Activated naive CD4-positive, alpha-beta T cell treated with anti-CD3 and anti-CD28 coated beads, Interleukin-2, amount 10 ng/mL, durations not matched to agents 7 days and 5 days (primary cell): Measurements from ENCODE around the gene PRKACB.
"Not testable (repeated sequence)": the region's sequence is repeated elsewhere in the genome, so short reads cannot be mapped to it uniquely, and the experiment has no call there.

Source experiments
- CTCF ChIA-PET: fragments of 350-600 bp; sonication (Branson Sonifier 250); formaldehyde crosslinking; loops from one replicate; lab custom pipeline; 2021; ENCODE audit warnings: antibody characterized with exemption; lab: Charles Lee
- DNase-seq: peaks from one replicate; pipeline ENCODE4 v3.0.0-alpha.2; 2020
- H3K27ac Mint-ChIP-seq: one replicate; pipeline ENCODE4 v1.8.0; 2021; ENCODE audit warnings: mild to moderate bottlenecking, moderate library complexity, mixed read lengths
- H3K27me3 Mint-ChIP-seq: one replicate; pipeline ENCODE4 v1.8.0; 2021; ENCODE audit warnings: mild to moderate bottlenecking, mixed read lengths
- H3K36me3 Mint-ChIP-seq: one replicate; pipeline ENCODE4 v1.8.0; 2021; ENCODE audit warnings: mixed read lengths
- H3K4me1 Mint-ChIP-seq: one replicate; pipeline ENCODE4 v1.8.0; 2021; ENCODE audit warnings: mixed read lengths
- H3K4me3 Mint-ChIP-seq: one replicate; pipeline ENCODE4 v1.8.0; 2021; ENCODE audit warnings: mild to moderate bottlenecking, moderate library complexity, mixed read lengths
- H3K9me3 Mint-ChIP-seq: one replicate; pipeline ENCODE4 v1.8.0; 2021; ENCODE audit warnings: mixed read lengths

The PRKACB gene

GRCh38 chr1:84277343-84278059, 133.4 kb downstream of the PRKACB start:
- Mint-ChIP-seq H3K27me3 (no peaks in the 10 kb centered on the region), H3K4me1 (no peaks in the 10 kb centered on the region), H3K27ac (no peak overlapping the region), H3K4me3 (no peak overlapping the region), H3K9me3 (no peaks in the 10 kb centered on the region), H3K36me3 (no peaks in the 10 kb centered on the region)
- CTCF ChIA-PET, result no interaction called here
- DNase-seq, result no peak

DNA sequence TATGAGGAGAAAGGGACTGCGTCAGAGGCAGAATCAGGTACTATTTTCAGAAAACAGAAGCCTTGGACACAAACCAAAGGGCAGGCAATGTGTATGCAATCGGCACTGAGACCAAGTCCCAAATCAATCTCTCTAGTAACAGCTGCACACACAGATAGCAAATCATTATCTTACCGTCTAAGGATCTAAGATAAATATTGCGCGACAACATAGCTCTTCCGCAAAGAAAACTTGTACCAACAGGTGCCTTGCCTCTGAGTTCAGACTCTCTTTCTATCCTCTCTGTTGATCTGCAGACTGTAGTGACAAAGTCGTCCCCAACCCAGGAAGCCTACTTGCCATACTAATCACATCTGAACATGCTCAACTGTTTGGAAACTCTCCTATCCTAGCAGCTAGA, 134.8 kb downstream of the PRKACB start:
- Mint-ChIP-seq H3K4me3 (no peak overlapping the region), H3K27ac (no peak overlapping the region), H3K9me3 (no peaks in the 10 kb centered on the region), H3K27me3 (no peaks in the 10 kb centered on the region), H3K4me1 (no peaks in the 10 kb centered on the region), H3K36me3 (no peaks in the 10 kb centered on the region)
- no peak for DNase-seq
- CTCF ChIA-PET, result interaction anchor here (0.6 kb wide), 1 partner anchor 104 kb away, joined by 3 read pairs; no protein-coding TSS in a partner anchor

- peaks cover 1% of the 10 kb centered on the region for H3K9me3 Mint-ChIP-seq
- no peaks in the 10 kb centered on the region for H3K36me3 Mint-ChIP-seq
- peaks cover 4% of the 10 kb centered on the region for H3K27me3 Mint-ChIP-seq
- no peak overlapping the region for H3K27ac Mint-ChIP-seq
- no peaks in the 10 kb centered on the region for H3K4me1 Mint-ChIP-seq
- DNase-seq, result no peak
- no peak overlapping the region for H3K4me3 Mint-ChIP-seq
- CTCF ChIA-PET, result no interaction called here
Measured at GRCh38 chr1:84280912-84281311, 136.8 kb downstream of the PRKACB start.

- no peak overlapping the region for H3K4me3 Mint-ChIP-seq
- H3K36me3 Mint-ChIP-seq, result no peaks in the 10 kb centered on the region
Measured at GRCh38 chr1:84282780-84283333, 138.8 kb downstream of the PRKACB start.

GRCh38 chr1:84283381-84283780, 139.3 kb downstream of the PRKACB start:
- H3K27ac Mint-ChIP-seq, result no peak overlapping the region
- H3K4me1 Mint-ChIP-seq, result no peaks in the 10 kb centered on the region
- peaks cover 10% of the 10 kb centered on the region for H3K9me3 Mint-ChIP-seq
- no peaks in the 10 kb centered on the region for H3K36me3 Mint-ChIP-seq
- DNase-seq, result no peak
- H3K4me3 Mint-ChIP-seq, result no peak overlapping the region
- CTCF ChIA-PET, result no interaction called here
- H3K27me3 Mint-ChIP-seq, result peaks cover 7% of the 10 kb centered on the region

More at GRCh38 chr1:84282780-84283333, 138.8 kb downstream of the PRKACB start:
- Mint-ChIP-seq H3K4me1 (no peaks in the 10 kb centered on the region), H3K27ac (no peak overlapping the region), H3K27me3 (peaks cover 7% of the 10 kb centered on the region), H3K9me3 (peaks cover 10% of the 10 kb centered on the region)
- CTCF ChIA-PET, result no interaction called here
- no peak for DNase-seq

- H3K9me3 Mint-ChIP-seq, result peaks cover 14% of the 10 kb centered on the region
- no peak overlapping the region for H3K4me3 Mint-ChIP-seq
- no peak for DNase-seq
- H3K36me3 Mint-ChIP-seq, result no peaks in the 10 kb centered on the region
- H3K4me1 Mint-ChIP-seq, result no peaks in the 10 kb centered on the region
- peaks cover 7% of the 10 kb centered on the region for H3K27me3 Mint-ChIP-seq
- H3K27ac Mint-ChIP-seq, result no peak overlapping the region
- CTCF ChIA-PET, result interaction anchor here (0.7 kb wide), 1 partner anchor 298 kb away, joined by 3 read pairs; no protein-coding TSS in a partner anchor
Measured at GRCh38 chr1:84286071-84286470, 142.0 kb downstream of the PRKACB start.

DNA sequence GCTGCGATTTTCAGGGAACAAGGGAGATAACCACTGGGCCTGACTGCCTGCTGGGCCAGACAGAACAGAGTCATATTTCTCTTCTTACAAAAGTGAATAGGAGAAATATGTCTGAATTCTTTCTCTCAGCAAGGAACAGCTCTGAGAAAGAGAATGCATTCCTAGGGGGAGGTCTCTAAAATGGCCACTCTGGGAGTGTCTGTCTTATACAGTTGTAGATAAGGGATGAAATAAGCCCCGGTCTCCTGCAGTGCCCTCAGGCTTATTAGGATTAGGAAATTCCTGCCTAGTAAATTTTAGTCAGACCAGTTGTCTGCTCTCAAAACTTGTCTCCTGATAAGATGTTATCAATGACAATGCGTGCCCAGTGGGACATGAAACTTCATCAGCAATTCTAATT, 143.3 kb downstream of the PRKACB start:
- CTCF ChIA-PET, H3K4me1 Mint-ChIP-seq, H3K4me3 Mint-ChIP-seq, H3K27me3 Mint-ChIP-seq, H3K27ac Mint-ChIP-seq, DNase-seq, H3K36me3 Mint-ChIP-seq: not testable (repeated sequence)
- peaks cover 14% of the 10 kb centered on the region for H3K9me3 Mint-ChIP-seq
